NOMO-1 treated with dmso at 0.1 percent for 144 hours (cell line): Measurements from ENCODE around the gene COX7B.
"Not testable (repeated sequence)": the region's sequence is repeated elsewhere in the genome, so short reads cannot be mapped to it uniquely, and the experiment has no call there.

ENCODE experiments used
- DNase-seq: peaks from one replicate; lab custom pipeline; 2025; ENCODE audit not compliant: unreplicated experiment; lab: John Stamatoyannopoulos, UW

Gene COX7B

DNA sequence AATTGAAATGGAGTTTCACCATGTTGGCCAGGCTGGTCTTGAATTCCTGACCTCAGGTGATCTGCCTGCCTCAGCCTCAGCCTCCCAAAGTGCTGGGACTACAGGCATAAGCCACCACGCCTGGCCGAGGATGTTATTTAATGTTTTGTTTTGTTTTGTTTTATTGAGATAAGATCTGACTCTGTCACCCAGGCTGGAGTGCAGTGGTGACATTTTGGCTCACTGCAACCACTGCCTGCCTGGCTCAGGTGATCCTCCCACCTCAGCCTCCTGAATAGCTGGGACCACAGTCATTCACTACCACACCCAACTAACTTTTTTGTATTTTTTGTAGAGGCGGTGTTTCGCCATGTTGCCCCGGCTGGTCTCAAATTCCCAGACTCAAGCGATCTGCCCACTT lies 45.8 kb downstream of the COX7B start:
- not testable (repeated sequence) for DNase-seq

DNA sequence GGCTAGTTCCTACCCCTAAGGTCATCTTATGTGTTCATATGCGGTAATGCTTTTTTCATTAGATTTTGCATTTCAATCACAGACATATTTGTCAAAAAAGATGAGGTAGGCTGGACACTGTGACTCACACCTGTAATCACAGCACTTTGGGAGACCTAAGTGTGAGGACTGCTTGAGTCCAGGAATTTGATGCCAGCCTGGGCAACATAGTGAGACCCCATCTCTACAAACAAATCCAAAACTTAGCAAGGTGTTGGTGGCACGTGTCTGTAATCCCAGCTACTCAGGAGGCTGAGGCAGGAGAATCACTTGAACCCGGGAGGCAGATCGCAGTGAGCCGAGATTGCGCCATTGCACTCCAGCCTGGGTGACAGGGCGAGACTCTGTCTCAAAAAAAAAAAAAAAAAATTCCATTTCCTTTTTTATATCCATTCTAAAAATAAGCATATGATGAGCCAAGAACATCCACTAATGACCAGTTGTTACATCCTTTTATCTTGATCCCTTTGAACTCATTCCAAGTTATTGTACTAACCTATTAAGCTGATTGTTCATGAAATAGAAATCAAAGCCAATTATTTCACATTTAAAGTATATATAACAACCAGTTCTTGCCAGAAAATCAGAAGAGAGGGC lies 46.8 kb downstream of the COX7B start:
- no peak for DNase-seq

DNA sequence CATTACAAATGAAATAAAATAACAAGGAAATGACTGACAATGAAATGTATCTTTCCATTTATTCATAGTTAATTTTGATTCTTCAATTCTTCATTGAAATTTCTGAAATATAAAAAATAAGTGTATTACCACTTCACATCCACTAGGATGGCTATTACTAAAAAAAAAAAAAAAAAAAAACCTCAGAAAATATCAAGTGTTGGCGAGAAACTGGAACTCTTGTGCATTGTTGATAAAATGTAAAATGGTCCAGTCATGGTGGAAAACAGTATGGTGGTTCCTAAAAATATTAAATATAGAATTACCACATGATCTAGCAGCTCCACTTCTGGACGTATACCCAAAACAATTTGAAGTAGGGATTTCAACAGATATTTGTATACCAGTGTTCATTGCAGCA lies 47.3 kb downstream of the COX7B start:
- DNase-seq = no peak

DNA sequence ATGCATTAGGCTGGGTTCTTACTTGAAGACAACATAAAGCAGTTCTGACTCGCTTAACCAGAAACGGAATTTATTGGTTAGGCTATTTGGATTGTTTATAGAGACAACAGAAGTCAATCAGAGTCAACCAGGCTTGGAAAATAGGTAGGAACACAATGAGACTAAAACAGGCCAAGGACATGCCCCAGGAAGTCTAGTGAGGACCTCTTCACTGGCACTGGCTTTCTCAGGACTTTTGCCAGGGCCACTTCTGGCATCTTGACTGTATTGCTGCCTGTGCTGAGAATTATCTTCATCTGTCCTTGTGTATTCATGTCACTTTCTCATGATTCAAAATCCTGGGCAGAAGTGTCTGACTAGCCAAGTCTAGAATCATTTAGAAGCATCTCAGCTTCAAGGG lies 50.6 kb downstream of the COX7B start:
- no peak for DNase-seq

DNA sequence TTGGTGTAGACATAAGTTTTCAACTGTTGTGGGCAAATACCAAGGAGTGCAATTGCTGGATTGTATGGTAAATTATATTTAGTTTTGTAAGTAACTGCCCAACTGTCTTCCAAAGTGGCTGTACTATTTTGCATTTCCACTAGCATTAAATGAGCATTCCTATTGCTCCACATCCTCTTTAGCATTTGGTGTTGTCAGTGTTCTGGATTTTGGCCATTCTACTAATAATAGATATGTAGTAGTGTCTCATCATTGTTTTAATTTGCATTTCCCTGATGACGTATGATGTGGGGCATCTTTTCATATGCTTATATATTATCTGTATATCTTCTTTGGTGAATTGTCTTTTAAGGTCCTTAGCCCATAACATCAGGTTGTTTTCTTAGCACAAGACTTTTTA lies 52.9 kb downstream of the COX7B start:
- DNase-seq = no peak

DNA sequence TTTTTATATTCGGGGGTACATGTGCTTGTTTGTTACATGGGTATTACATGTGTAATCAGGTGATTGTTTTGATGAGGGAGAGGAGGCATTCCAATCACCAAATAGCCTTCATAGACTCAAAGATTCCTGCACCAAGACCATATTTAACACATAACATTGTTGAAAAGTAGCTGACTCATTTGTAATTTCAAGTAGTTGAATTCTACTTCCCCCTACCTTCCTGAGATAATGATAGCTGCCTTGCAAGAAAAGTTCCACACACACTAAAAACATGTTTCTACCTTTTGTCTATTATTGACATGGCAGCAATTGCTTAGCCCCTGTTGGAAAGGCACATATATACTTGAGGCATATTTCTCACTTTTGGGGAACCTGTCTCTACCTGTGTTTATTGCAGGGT lies 54.0 kb downstream of the COX7B start:
- DNase-seq = no peak

DNA sequence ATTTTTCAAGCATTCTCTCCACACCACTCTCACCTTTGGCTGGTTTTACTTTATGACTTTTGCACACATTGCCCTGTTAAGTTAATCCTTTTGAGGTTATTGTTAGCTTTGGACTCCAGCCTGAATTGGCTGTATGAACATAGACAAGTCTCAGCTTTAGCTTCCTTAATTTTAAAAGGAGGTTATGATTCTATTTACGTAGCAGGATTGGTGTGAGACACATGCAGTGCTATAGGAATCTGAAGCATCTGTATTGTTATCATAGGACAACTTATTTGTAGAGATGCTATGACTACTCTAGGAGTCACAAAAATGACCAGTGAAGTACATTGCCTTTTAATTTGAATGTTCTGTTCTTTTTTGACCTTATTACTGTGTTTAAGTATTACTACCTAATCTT lies 54.4 kb downstream of the COX7B start:
- DNase-seq = no peak
